ENCODE data around the gene OTOGL.

The OTOGL gene

DNA sequence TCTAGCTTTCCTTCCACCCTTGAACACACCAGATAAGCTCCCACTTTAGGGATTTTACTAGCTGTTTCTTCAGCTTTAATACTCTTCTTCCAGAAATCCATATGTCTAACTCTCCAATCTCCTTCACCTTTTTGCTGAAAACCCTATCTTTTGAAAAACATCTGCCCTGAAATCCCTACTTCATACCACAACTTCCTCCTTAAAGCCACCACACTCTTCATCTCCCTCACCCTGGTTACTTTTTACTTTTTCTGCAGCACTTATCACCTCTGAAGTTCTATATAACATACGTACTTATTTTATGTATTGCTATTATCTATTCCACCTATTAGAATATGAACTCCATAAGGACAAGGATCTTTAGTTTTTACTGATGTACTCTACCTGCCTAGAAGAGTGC, 316.1 kb downstream of the OTOGL start (continued):
- no peak for TF ChIP-seq ZNF521 (tag by site-specific recombination; IDR thresholded peaks at IDR 0.05)
- TF ChIP-seq ZNF426 (tag by site-specific recombination; IDR thresholded peaks at IDR 0.05): no peak
- no peak for TF ChIP-seq ZXDB (tag by site-specific recombination; IDR thresholded peaks at IDR 0.05)
- TF ChIP-seq ZNF248 (tag by site-specific recombination; IDR thresholded peaks at IDR 0.05): no peak
- no peak for TF ChIP-seq ZNF548 (tag by site-specific recombination; IDR thresholded peaks at IDR 0.05)
- TF ChIP-seq ZNF155 (tag by site-specific recombination; IDR thresholded peaks at IDR 0.05): no peak
- no peak for TF ChIP-seq ZSCAN16 (tag by site-specific recombination; IDR thresholded peaks at IDR 0.05)

DNA sequence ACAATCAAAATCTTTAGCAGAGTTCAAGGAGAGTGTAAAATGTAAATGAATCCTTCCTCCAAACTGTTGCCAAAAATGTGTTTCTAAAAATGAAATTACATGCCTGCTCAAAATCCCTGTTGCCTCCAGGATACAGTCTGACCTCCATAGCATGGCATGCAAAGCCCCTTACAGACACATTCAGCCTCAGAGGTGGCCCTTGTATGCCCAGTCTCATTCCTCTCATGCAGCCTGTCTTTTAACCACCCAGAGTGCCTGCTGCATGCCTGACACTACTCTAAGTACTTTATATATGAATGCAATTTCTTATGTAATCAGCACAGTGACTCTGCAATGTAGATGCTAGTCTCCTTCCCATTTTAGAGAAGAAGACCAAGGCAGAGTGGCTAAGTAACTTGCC, 320.3 kb downstream of the OTOGL start:
- ChIA-PET POLR2A (no interaction called here), CTCF (no interaction called here)
- H3K9me3 ChIP-seq (ENCODE audit: control insufficient read depth, insufficient read depth, low read depth, low read length): no peaks in the 10 kb centered on the region
- no peak overlapping the region for H3K4me3 ChIP-seq (ENCODE audit: low read depth, low read length)
- no peaks in the 10 kb centered on the region for H3K4me1 ChIP-seq (ENCODE audit: control insufficient read depth, insufficient read depth, low read length)
- no peak for TF ChIP-seq ZNF585B (tag by site-specific recombination; IDR thresholded peaks at IDR 0.05)
- peak; percentile 29; the same call in 1 of the 2 replicates for TF ChIP-seq GLIS1 (tag by site-specific recombination; IDR thresholded peaks at IDR 0.05)
- TF ChIP-seq, protein P1, sequence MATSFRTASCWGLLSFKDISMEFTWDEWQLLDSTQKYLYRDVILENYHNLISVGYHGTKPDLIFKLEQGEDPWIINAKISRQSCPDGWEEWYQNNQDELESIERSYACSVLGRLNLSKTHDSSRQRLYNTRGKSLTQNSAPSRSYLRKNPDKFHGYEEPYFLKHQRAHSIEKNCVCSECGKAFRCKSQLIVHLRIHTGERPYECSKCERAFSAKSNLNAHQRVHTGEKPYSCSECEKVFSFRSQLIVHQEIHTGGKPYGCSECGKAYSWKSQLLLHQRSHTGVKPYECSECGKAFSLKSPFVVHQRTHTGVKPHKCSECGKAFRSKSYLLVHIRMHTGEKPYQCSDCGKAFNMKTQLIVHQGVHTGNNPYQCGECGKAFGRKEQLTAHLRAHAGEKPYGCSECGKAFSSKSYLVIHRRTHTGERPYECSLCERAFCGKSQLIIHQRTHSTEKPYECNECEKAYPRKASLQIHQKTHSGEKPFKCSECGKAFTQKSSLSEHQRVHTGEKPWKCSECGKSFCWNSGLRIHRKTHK (tag by site-specific recombination; IDR thresholded peaks at IDR 0.05): no peak
- no peak for TF ChIP-seq ZBTB21 (tag by site-specific recombination; IDR thresholded peaks at IDR 0.05)
- TF ChIP-seq, protein P2, sequence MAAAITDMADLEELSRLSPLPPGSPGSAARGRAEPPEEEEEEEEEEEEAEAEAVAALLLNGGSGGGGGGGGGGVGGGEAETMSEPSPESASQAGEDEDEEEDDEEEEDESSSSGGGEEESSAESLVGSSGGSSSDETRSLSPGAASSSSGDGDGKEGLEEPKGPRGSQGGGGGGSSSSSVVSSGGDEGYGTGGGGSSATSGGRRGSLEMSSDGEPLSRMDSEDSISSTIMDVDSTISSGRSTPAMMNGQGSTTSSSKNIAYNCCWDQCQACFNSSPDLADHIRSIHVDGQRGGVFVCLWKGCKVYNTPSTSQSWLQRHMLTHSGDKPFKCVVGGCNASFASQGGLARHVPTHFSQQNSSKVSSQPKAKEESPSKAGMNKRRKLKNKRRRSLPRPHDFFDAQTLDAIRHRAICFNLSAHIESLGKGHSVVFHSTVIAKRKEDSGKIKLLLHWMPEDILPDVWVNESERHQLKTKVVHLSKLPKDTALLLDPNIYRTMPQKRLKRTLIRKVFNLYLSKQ (tag by site-specific recombination; IDR thresholded peaks at IDR 0.05; ENCODE audit: borderline replicate concordance): no peak
- TF ChIP-seq ZBTB7A (tag by site-specific recombination; IDR thresholded peaks at IDR 0.05; ENCODE audit: low read depth): no peak
- TF ChIP-seq GLI4 (tag by site-specific recombination; IDR thresholded peaks at IDR 0.05): no peak
- no peak for TF ChIP-seq SP2 (tag by site-specific recombination; IDR thresholded peaks at IDR 0.05)
- TF ChIP-seq, protein P3, sequence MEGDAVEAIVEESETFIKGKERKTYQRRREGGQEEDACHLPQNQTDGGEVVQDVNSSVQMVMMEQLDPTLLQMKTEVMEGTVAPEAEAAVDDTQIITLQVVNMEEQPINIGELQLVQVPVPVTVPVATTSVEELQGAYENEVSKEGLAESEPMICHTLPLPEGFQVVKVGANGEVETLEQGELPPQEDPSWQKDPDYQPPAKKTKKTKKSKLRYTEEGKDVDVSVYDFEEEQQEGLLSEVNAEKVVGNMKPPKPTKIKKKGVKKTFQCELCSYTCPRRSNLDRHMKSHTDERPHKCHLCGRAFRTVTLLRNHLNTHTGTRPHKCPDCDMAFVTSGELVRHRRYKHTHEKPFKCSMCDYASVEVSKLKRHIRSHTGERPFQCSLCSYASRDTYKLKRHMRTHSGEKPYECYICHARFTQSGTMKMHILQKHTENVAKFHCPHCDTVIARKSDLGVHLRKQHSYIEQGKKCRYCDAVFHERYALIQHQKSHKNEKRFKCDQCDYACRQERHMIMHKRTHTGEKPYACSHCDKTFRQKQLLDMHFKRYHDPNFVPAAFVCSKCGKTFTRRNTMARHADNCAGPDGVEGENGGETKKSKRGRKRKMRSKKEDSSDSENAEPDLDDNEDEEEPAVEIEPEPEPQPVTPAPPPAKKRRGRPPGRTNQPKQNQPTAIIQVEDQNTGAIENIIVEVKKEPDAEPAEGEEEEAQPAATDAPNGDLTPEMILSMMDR (tag by site-specific recombination; IDR thresholded peaks at IDR 0.05): no peak
- H3K36me3 ChIP-seq (ENCODE audit: control insufficient read depth in 2 of 2, insufficient read depth in 1 of 2, low read length in 2 of 2): no peaks in the 10 kb centered on the region
- H3K27ac ChIP-seq (ENCODE audit: extremely low read depth, low read depth, low read length): no peak overlapping the region

DNA sequence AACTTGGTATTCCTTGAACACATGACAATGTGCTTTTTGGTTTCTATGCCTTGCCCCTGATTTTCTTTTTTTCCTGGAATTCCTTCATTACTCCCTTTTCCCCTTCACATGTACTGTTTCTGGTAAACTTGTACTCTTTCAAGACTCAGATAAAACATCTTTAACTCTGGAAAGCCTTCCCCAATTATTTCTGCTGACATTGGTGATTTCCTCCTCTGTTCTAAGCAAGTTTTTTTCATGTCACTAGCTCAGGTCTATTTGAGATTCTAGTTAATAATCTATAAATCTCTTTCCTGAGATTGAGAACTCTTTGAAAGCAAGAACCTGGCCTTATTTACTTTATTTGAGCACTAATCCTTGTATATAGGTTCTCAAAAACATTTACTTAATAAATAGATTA, 320.7 kb downstream of the OTOGL start:
- TF ChIP-seq ZNF24 (tag by site-specific recombination; IDR thresholded peaks at IDR 0.05) (no peak), ZNF600 (tag by site-specific recombination; IDR thresholded peaks at IDR 0.05) (no peak), SCRT2 (tag by site-specific recombination; IDR thresholded peaks at IDR 0.05) (no peak), YY1 (tag by site-specific recombination; IDR thresholded peaks at IDR 0.05) (no peak), ZNF354C (tag by site-specific recombination; IDR thresholded peaks at IDR 0.05; ENCODE audit: borderline replicate concordance, low read depth) (no peak), ZNF664 (tag by site-specific recombination; IDR thresholded peaks at IDR 0.05) (no peak), KLF1 (tag by site-specific recombination; IDR thresholded peaks at IDR 0.05) (no peak), GLIS1 (tag by site-specific recombination; IDR thresholded peaks at IDR 0.05) (no peak)
- TF ChIP-seq, protein P4, sequence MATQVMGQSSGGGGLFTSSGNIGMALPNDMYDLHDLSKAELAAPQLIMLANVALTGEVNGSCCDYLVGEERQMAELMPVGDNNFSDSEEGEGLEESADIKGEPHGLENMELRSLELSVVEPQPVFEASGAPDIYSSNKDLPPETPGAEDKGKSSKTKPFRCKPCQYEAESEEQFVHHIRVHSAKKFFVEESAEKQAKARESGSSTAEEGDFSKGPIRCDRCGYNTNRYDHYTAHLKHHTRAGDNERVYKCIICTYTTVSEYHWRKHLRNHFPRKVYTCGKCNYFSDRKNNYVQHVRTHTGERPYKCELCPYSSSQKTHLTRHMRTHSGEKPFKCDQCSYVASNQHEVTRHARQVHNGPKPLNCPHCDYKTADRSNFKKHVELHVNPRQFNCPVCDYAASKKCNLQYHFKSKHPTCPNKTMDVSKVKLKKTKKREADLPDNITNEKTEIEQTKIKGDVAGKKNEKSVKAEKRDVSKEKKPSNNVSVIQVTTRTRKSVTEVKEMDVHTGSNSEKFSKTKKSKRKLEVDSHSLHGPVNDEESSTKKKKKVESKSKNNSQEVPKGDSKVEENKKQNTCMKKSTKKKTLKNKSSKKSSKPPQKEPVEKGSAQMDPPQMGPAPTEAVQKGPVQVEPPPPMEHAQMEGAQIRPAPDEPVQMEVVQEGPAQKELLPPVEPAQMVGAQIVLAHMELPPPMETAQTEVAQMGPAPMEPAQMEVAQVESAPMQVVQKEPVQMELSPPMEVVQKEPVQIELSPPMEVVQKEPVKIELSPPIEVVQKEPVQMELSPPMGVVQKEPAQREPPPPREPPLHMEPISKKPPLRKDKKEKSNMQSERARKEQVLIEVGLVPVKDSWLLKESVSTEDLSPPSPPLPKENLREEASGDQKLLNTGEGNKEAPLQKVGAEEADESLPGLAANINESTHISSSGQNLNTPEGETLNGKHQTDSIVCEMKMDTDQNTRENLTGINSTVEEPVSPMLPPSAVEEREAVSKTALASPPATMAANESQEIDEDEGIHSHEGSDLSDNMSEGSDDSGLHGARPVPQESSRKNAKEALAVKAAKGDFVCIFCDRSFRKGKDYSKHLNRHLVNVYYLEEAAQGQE (tag by site-specific recombination; IDR thresholded peaks at IDR 0.05): no peak
- H3K36me3 ChIP-seq (ENCODE audit: control insufficient read depth in 2 of 2, insufficient read depth in 1 of 2, low read length in 2 of 2): no peaks in the 10 kb centered on the region

More for the DNA sequence above, 320.7 kb downstream of the OTOGL start:
- Histone ChIP-seq H3K27ac (ENCODE audit: extremely low read depth, low read depth, low read length) (no peak overlapping the region), H3K9me3 (ENCODE audit: control insufficient read depth, insufficient read depth, low read depth, low read length) (no peaks in the 10 kb centered on the region), H3K4me1 (ENCODE audit: control insufficient read depth, insufficient read depth, low read length) (no peaks in the 10 kb centered on the region), H3K4me3 (ENCODE audit: low read depth, low read length) (no peak overlapping the region)
- POLR2A ChIA-PET: no interaction called here
- CTCF ChIA-PET: no interaction called here
